Mononuclear cell (primary cell): Measurements from ENCODE around the gene NOTCH2NLA. TPM values are rescaled to one million over a fixed set of nuclear protein-coding genes. Genes with fewer than 3 reads are reported as not detected.
"Not testable (repeated sequence)": the region's sequence is repeated elsewhere in the genome, so short reads cannot be mapped to it uniquely, and the experiment has no call there.

Experiments used
- H3K27me3 ChIP-seq: 2 replicates; pipeline ENCODE4 v1.6.0; 2011; ENCODE audit warnings: low read length, control low read depth; ENCODE audit not compliant: insufficient read depth
- H3K4me1 ChIP-seq: 2 replicates; pipeline ENCODE4 v1.5.1; 2011; ENCODE audit warnings: mild to moderate bottlenecking, low read length, control low read depth; ENCODE audit not compliant: insufficient read depth
- H3K4me3 ChIP-seq: 2 replicates; pipeline ENCODE4 v1.5.1; 2011; ENCODE audit warnings: mild to moderate bottlenecking, low read length, moderate library complexity
- H3K9me3 ChIP-seq: 2 replicates; pipeline ENCODE4 v1.5.1; 2011; ENCODE audit warnings: low read depth, mild to moderate bottlenecking, control low read depth, low read length
- total RNA-seq: library from RNA; depleted of rRNA; stranded (reverse); fragments of >200 nt; gene quantifications from one replicate; pipeline ENCODE4 v1.2.3, GENCODE V29; 2012

The NOTCH2NLA gene
- 35.2 TPM for total RNA-seq

GRCh38 chr1:146228710-146229477, at the start of gene NOTCH2NLA:
Gene NOTCH2NLA (minus strand): TSS chr1:146229021. CDS start chr1:146189337, 39,684 bp downstream.
- not testable (repeated sequence) for H3K4me1 ChIP-seq, H3K9me3 ChIP-seq, H3K27me3 ChIP-seq
- peak within 1 kb of the TSS; percentile 38 for H3K4me3 ChIP-seq

- not testable (repeated sequence) for H3K4me3 ChIP-seq, H3K9me3 ChIP-seq, H3K27me3 ChIP-seq, H3K4me1 ChIP-seq
These were observed 49.5 kb upstream of the NOTCH2NLA start for GRCh38 chr1:146278346-146278745.

GRCh38 chr1:146277087-146277486, 48.3 kb upstream of the NOTCH2NLA start:
- not testable (repeated sequence) for H3K4me1 ChIP-seq, H3K27me3 ChIP-seq, H3K9me3 ChIP-seq, H3K4me3 ChIP-seq

- H3K9me3 ChIP-seq, H3K27me3 ChIP-seq, H3K4me3 ChIP-seq, H3K4me1 ChIP-seq: not testable (repeated sequence)
These were observed 45.3 kb upstream of the NOTCH2NLA start for GRCh38 chr1:146274083-146274482.

DNA sequence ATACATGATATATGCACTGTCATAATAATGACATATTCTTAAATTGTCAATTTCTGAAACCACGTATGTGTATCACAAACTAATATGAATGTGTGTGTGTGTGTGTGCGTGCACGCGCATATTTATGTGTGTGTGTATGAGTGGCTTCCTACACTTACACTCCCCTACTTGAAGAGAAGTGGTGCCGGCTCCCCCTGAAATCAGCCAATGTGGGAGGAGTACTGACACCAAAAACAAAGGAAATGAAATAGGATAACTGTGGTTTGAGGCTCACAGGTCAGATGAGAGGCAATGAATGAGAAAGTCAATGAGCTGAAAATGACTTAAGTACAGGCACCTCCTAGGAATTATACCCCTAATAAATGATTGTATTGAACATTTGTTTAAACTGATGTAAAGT, 44.4 kb upstream of the NOTCH2NLA start:
- H3K4me1 ChIP-seq, H3K27me3 ChIP-seq, H3K9me3 ChIP-seq, H3K4me3 ChIP-seq: not testable (repeated sequence)

DNA sequence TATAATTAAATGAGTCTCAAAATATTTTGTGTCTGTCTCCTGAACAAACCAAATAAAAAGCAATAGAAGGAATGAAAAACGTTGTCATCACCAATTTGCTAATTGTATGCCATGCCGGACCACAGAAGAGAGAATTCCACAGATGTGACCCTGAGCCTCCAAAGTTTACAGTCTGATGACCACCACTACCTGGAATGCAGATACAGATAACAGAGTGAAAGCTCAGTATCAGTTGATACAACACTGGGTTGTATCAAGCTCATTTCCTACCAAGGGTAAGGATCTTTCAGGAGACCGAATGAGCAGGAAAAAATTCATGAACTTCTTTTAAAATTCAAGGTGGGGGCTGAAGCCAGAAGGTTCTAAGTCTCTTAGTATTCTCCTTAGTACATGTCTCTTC, 43.9 kb upstream of the NOTCH2NLA start:
- not testable (repeated sequence) for H3K9me3 ChIP-seq, H3K4me1 ChIP-seq, H3K4me3 ChIP-seq, H3K27me3 ChIP-seq

DNA sequence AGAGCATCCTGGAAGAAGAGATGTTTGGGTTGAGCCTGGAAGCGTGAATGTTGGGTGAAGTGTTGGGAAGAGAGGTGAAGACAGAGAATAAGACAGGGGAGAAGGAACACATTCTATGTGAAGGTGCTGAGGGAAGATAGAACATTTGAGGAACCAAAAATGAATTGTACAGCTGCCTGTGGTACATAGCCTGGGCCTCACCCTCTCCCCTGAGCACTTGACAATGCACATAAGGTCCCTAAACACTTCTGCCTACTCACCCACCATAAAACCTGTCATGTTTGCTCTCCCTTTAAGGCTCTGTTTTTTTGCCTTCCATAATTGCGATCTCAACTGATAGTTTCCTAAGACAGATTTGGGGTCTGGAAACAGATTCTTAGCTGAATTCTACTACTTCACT, 43.2 kb upstream of the NOTCH2NLA start:
- not testable (repeated sequence) for H3K4me3 ChIP-seq, H3K4me1 ChIP-seq, H3K9me3 ChIP-seq, H3K27me3 ChIP-seq

DNA sequence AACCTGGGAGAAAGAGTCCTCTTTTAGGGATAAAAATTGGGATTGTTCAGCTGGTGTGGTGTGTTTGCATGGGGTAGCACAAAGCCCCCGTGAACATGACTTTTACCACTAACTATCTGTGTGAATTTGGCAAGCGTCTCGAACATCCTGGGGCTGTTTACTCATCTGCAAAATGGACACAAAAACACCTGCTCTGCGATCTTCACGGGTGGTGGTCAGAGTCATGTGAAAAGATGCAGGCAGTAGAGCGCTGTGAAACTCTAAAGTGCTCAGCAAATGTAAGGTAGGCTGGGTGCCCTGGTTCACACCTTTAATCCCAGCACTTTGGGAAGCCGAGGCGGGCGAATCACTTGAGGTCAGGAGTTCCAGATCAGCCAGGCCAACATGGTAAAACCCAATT, 41.3 kb upstream of the NOTCH2NLA start:
- H3K4me1 ChIP-seq, H3K9me3 ChIP-seq, H3K27me3 ChIP-seq, H3K4me3 ChIP-seq: not testable (repeated sequence)

DNA sequence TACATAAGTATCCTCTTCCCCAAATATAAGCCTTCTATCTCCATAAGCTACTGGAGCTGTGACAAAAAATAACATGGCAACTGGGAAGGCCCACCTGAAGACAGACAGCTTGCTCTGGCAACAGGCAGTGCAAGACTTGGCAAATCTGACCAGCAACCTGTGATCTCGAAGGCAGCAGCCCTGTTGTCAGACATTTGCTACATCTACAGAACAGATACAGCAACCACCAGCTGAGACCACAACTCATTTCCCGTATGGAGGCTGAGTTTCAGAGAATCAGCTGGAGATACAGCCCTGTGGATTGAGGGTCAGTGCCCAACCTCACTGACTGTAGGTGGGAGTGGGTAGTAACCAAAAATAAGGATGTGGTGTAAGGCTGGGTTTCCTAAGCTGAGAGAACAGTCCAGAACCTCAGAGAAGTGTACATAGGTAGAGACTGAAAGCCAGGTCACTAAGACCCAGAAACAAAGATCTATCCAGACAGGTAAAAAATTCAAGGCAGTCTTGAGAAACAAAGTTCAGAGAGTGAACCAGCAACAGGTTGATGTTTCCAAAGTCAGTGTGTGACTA, 37.4 kb upstream of the NOTCH2NLA start:
- not testable (repeated sequence) for H3K4me3 ChIP-seq, H3K4me1 ChIP-seq, H3K9me3 ChIP-seq, H3K27me3 ChIP-seq

DNA sequence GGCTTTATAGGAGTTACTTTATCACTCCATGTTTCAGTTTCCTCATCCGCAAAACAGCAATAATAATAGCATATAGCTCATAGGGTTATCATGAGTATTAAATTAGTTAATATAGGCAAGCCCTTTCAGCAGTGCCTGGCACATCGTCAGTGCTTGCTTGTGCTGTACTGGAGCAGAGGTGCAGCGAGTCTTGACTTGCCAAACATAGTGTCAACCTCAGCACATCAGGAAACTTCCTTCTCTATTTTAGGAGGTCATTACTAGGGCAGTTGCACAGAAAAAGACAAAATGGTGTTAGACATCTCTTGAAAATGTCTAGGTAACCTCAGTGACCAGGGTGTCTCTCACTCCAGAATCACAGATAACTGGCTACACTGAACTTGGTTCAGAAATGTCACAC, 35.9 kb upstream of the NOTCH2NLA start:
- not testable (repeated sequence) for H3K9me3 ChIP-seq

DNA sequence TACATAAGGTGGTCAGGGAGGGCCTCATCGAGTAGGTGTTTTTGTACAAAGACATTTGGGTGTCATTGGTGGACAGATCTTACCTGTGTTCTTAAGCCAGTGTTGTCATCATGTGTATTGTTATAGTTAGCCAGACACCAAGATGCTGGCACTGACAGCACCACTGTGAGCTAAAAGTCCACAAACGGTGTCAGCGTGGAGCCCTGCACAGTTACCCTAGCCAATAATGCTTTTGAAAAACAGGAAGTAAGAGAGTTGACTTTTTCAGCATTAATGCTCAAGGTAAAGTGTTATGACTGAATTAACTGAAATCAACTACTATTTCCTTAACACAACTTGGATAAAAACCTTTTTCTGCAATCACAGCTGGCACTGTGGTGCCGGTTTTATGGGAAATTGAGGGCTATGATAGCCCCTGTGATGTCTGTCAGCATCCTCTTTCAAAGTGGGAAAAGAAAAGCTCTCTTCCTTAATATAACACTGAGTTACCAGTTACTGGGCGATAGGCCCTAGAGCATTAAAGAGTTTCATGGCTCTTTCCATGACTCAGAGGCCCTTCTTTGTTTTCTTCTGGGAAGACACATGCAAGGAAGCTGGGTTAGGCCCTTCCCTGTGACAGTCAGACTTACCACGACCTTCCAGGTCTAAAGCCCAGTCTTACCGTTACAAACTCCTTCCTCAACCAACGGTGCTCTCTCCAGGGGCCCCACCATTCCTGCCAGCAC, 31.3 kb upstream of the NOTCH2NLA start:
- not testable (repeated sequence) for H3K27me3 ChIP-seq, H3K4me1 ChIP-seq, H3K9me3 ChIP-seq, H3K4me3 ChIP-seq

More for the DNA sequence above, 35.9 kb upstream of the NOTCH2NLA start:
- H3K27me3 ChIP-seq, H3K4me3 ChIP-seq, H3K4me1 ChIP-seq: not testable (repeated sequence)

- H3K4me3 ChIP-seq, H3K27me3 ChIP-seq, H3K9me3 ChIP-seq, H3K4me1 ChIP-seq: not testable (repeated sequence)
These were observed 29.3 kb upstream of the NOTCH2NLA start for GRCh38 chr1:146257992-146258552.

DNA sequence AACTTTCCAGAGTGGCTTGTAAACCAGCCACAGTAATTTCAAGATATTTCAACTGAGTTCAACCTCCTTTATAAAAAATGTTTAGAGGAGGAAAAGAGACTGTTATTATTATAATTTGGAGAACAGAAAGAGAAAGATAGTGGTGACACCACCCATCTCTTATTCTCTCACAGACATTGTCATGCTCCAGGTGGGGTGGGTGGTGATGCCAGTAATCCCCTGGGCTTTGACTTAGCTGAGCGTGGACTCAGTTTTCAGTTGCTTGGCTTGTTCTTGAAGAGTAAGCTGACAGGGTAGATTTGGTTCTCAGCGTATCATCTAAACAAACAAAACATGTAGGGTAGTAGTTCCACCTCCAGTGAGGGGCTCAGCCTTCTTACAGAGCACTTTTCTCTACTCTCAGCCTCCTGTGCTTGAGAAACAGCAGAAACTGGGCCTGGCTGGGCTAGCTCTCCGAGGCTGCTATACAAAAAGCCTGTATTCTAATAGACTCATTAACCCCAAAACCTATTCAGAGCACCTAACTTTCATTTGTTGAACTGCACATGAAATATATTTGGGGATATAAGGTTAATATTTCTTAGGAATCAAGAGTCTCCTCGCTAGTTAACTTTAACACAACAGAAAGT, 25.9 kb upstream of the NOTCH2NLA start:
- H3K4me1 ChIP-seq, H3K9me3 ChIP-seq, H3K4me3 ChIP-seq, H3K27me3 ChIP-seq: not testable (repeated sequence)

GRCh38 chr1:146253249-146253855, 24.5 kb upstream of the NOTCH2NLA start:
- H3K9me3 ChIP-seq, H3K4me3 ChIP-seq, H3K4me1 ChIP-seq, H3K27me3 ChIP-seq: not testable (repeated sequence)

- H3K27me3 ChIP-seq, H3K9me3 ChIP-seq, H3K4me1 ChIP-seq, H3K4me3 ChIP-seq: not testable (repeated sequence)
These were observed 22.7 kb upstream of the NOTCH2NLA start for GRCh38 chr1:146251523-146251922.
